HCT116 (cell line): ENCODE measurements around the gene CHST11. TPM values are rescaled to one million over a fixed set of nuclear protein-coding genes. Genes with fewer than 3 reads are reported as not detected.

Experiments used
- ATAC-seq: fragments of 200-7000 bp; cut with Tn5 transposase; 2 replicates; pipeline ENCODE4 v1.9.1; 2020; ENCODE audit warnings: mild to moderate bottlenecking, moderate library complexity
- BruUV-seq: library from RNA; stranded (reverse); fragments of 400-500 nt; replicated peaks from 2 replicates; lab custom pipeline; 2021; lab: Mats Ljungman, UMichigan
- CTCF ChIA-PET: fragments of 300-600 bp; sonication (Branson Sonifier 250); formaldehyde crosslinking; loops from one replicate; lab custom pipeline; 2021; ENCODE audit warnings: antibody characterized with exemption; lab: Charles Lee
- POLR2A ChIA-PET: fragments of 300-600, 350-600 bp; sonication (Branson Sonifier 250); formaldehyde crosslinking; loops from one replicate; lab custom pipeline; 2021; ENCODE audit warnings: antibody characterized with exemption; lab: Charles Lee
- RAD21 ChIA-PET, 2 experiments: fragments of 300-600 bp; sonication (Branson Sonifier 250); formaldehyde crosslinking; loops; one replicate each; lab custom pipeline; 2023; ENCODE audit warnings: low total read pairs in 2 of 2; ENCODE audit not compliant: uncharacterized antibody in 2 of 2, unreplicated experiment in 2 of 2, low non-redundant PET in 1 of 2; lab: Charles Lee
- DNase-seq: peaks from one replicate; pipeline ENCODE4 v3.0.0-alpha.2; 2010; ENCODE audit warnings: low read depth, low spot score
- H2AFZ ChIP-seq: fragments of 200-600 bp; shearing (Covaris generic), sonication (generic); 2 replicates; pipeline ENCODE4 v1.6.1; 2017; ENCODE audit warnings: low read depth, mixed run types, mixed read lengths, antibody characterized with exemption, low read length; ENCODE audit not compliant: poor library complexity, severe bottlenecking
- H3K27ac ChIP-seq: 2 replicates; pipeline ENCODE4 v1.5.1; 2012; ENCODE audit warnings: low read depth, low read length
- H3K27me3 ChIP-seq: fragments of 200-600 bp; sonication (generic); 2 replicates; pipeline ENCODE4 v1.6.1; 2016; ENCODE audit warnings: mixed run types, low read length, mixed read lengths; ENCODE audit not compliant: insufficient read depth
- H3K36me3 ChIP-seq, 2 experiments: fragments of 200-500 bp in 1 of 2; fragments of 200-600 bp in 1 of 2; sonication (Bioruptor generic) in 1 of 2; sonication (generic) in 1 of 2; 2 replicates each; pipeline versions ENCODE4 v1.5.1 to v1.6.1; 2014 to 2016; ENCODE audit warnings: low read length in 2 of 2, inconsistent platforms in 1 of 2, mixed read lengths in 1 of 2, mixed run types in 1 of 2; ENCODE audit not compliant: insufficient read depth in 2 of 2, control insufficient read depth in 1 of 2
- H3K4me1 ChIP-seq, 2 experiments: fragments of 200-600 bp in 1 of 2; sonication (generic) in 1 of 2; 2 replicates each; pipeline versions ENCODE4 v1.5.1 to v1.6.1; 2012 to 2017; ENCODE audit warnings: low read length in 2 of 2, inconsistent platforms in 1 of 2, mild to moderate bottlenecking in 1 of 2, mixed read lengths in 1 of 2, mixed run types in 1 of 2, moderate library complexity in 1 of 2; ENCODE audit not compliant: insufficient read depth in 2 of 2, control insufficient read depth in 1 of 2
- H3K4me2 ChIP-seq: fragments of 200-600 bp; sonication (generic); 2 replicates; pipeline ENCODE4 v1.6.1; 2017; ENCODE audit warnings: mixed run types, low read length, mixed read lengths
- H3K4me3 ChIP-seq, 2 experiments: fragments of 200-600 bp in 1 of 2; sonication (generic) in 1 of 2; replicated peaks in 1 of 2; 2 replicates each; pipeline ENCODE4 v1.5.1; 2011 to 2016; ENCODE audit warnings: low read length in 2 of 2, control low read depth in 1 of 2, low read depth in 1 of 2, mild to moderate bottlenecking in 1 of 2, mixed read lengths in 1 of 2, mixed run types in 1 of 2
- H3K79me2 ChIP-seq: fragments of 200-600 bp; sonication (generic); 2 replicates; pipeline ENCODE4 v1.6.1; 2017; ENCODE audit warnings: mild to moderate bottlenecking, mixed run types, low read length, moderate library complexity, mixed read lengths; ENCODE audit not compliant: insufficient read depth
- H3K9ac ChIP-seq: fragments of 200-600 bp; sonication (generic); 2 replicates; pipeline ENCODE4 v1.6.1; 2016; ENCODE audit warnings: low read length, mixed read lengths
- H3K9me2 ChIP-seq: fragments of 200-600 bp; sonication (generic), shearing (Covaris generic); 2 replicates; pipeline ENCODE4 v1.6.1; 2017; ENCODE audit warnings: mixed run types, mild to moderate bottlenecking, moderate library complexity; ENCODE audit not compliant: insufficient read depth
- H3K9me3 ChIP-seq, 2 experiments: fragments of 200-500 bp in 1 of 2; fragments of 200-600 bp in 1 of 2; sonication (Bioruptor generic) in 1 of 2; sonication (generic) in 1 of 2; 2 replicates each; pipeline ENCODE4 v1.6.1; 2014 to 2017; ENCODE audit warnings: low read length in 2 of 2, mixed read lengths in 2 of 2, inconsistent platforms in 1 of 2, low read depth in 1 of 2, mild to moderate bottlenecking in 1 of 2, mixed run types in 1 of 2, moderate library complexity in 1 of 2; ENCODE audit not compliant: control insufficient read depth in 1 of 2, insufficient read depth in 1 of 2
- H4K20me1 ChIP-seq: fragments of 200-600 bp; sonication (generic), shearing (Covaris generic); 2 replicates; pipeline ENCODE4 v1.6.1; 2017; ENCODE audit warnings: mixed run types, mild to moderate bottlenecking, moderate library complexity; ENCODE audit not compliant: insufficient read depth
- MAX ChIP-seq: IDR thresholded peaks from 2 replicates; pipeline ENCODE4 v1.6.1; 2012
- POLR2A ChIP-seq: IDR thresholded peaks from 2 replicates; pipeline ENCODE4 v1.7.0; 2011; ENCODE audit warnings: borderline replicate concordance; ENCODE audit not compliant: insufficient read depth, insufficient read length; ENCODE audit errors: extremely low read depth
- RAD21 ChIP-seq: IDR thresholded peaks from 2 replicates; pipeline ENCODE4 v1.6.1; 2012; ENCODE audit warnings: low read depth, mild to moderate bottlenecking
- REST ChIP-seq: IDR thresholded peaks from 2 replicates; pipeline ENCODE4 v1.6.1; 2012; ENCODE audit warnings: low read depth
- SRF ChIP-seq: IDR thresholded peaks from 2 replicates; pipeline ENCODE4 v1.6.1; 2012; ENCODE audit warnings: low read depth
- TCF7L2 ChIP-seq: IDR thresholded peaks from 2 replicates; pipeline ENCODE4 v1.7.0; 2011; ENCODE audit warnings: borderline replicate concordance, inconsistent platforms; ENCODE audit not compliant: insufficient read depth, insufficient read length; ENCODE audit errors: extremely low read depth
- ZBTB33 ChIP-seq: IDR thresholded peaks from 2 replicates; pipeline ENCODE4 v1.6.1; 2011; ENCODE audit warnings: mild to moderate bottlenecking, low read length, moderate library complexity; ENCODE audit not compliant: insufficient replicate concordance; ENCODE audit errors: extremely low read depth
- ZFX ChIP-seq: fragments of 450-650 bp; IDR thresholded peaks from 2 replicates; pipeline ENCODE4 v1.6.1; 2017
- intact Hi-C: fragments of 100-400 bp; cut with micrococcal nuclease; formaldehyde crosslinking; loops from 2 replicates; pipeline ENCODE4 v1.10.0; 2022
- total RNA-seq: library from RNA; stranded (reverse); gene quantifications from one replicate; pipeline ENCODE4 v1.2.1, GENCODE V29; 2021; ENCODE audit not compliant: unreplicated experiment

Gene CHST11
- total RNA-seq, 1 experiment from 2014 or later: 10.1 TPM

GRCh38 chr12:104630230-104630670 is 173.5 kb downstream of the CHST11 start:
- Histone ChIP-seq H3K27ac (no peak overlapping the region), H3K9me3 (no peaks in the 10 kb centered on the region), H3K4me3 (no peak overlapping the region), H4K20me1 (no peaks in the 10 kb centered on the region), H3K4me1 (no peaks in the 10 kb centered on the region), H3K36me3 (no peaks in the 10 kb centered on the region), H3K79me2 (no peaks in the 10 kb centered on the region), H3K9ac (no peak overlapping the region), H3K4me2 (no peak overlapping the region), H2AFZ (no peak overlapping the region), H3K9me2 (no peaks in the 10 kb centered on the region), H3K27me3 (no peaks in the 10 kb centered on the region)
- DNase-seq (no peak), ATAC-seq (no peak)
- intact Hi-C loops: no loop called here
- ChIA-PET POLR2A (no interaction called here), RAD21 (no interaction called here), CTCF (no interaction called here)
- no TSS peak for BruUV-seq
- TF ChIP-seq REST: no peak
- no peak for TF ChIP-seq MAX
- TF ChIP-seq ZFX: no peak
- no peak for TF ChIP-seq RAD21
- TF ChIP-seq SRF: no peak
- no peak for TF ChIP-seq TCF7L2
- no peak for TF ChIP-seq POLR2A
- TF ChIP-seq ZBTB33: no peak
